Activated CD8-positive, alpha-beta T cell treated with anti-CD3 and anti-CD28 coated beads, Interleukin-2, amount 10 ng/mL, durations not matched to agents 7 days and 5 days (primary cell): ENCODE measurements around the gene LRRC4C. TPM values are rescaled to one million over a fixed set of nuclear protein-coding genes. Genes with fewer than 3 reads are reported as not detected.

Experiments used
- ATAC-seq: fragments of 150-1000 bp; cut with Tn5 transposase; one replicate; pipeline ENCODE4 v1.10.0; 2021; ENCODE audit warnings: moderate library complexity
- CTCF ChIA-PET: fragments of 350-600 bp; sonication (Branson Sonifier 250); formaldehyde crosslinking; loops from one replicate; lab custom pipeline; 2021; ENCODE audit warnings: antibody characterized with exemption; lab: Charles Lee
- POLR2A ChIA-PET: fragments of 350-600 bp; sonication (Branson Sonifier 250); formaldehyde crosslinking; loops from one replicate; lab custom pipeline; 2021; ENCODE audit warnings: antibody characterized with exemption; lab: Charles Lee
- DNase-seq: peaks from one replicate; pipeline ENCODE4 v3.0.0-alpha.2; 2020
- H3K27ac Mint-ChIP-seq: one replicate; pipeline ENCODE4 v1.8.0; 2021; ENCODE audit warnings: mild to moderate bottlenecking, mixed read lengths
- H3K27me3 Mint-ChIP-seq: one replicate; pipeline ENCODE4 v1.8.0; 2021; ENCODE audit warnings: low read depth, mixed read lengths
- H3K36me3 Mint-ChIP-seq: one replicate; pipeline ENCODE4 v1.8.0; 2021; ENCODE audit warnings: low read depth, mixed read lengths
- H3K4me1 Mint-ChIP-seq: one replicate; pipeline ENCODE4 v1.8.0; 2021; ENCODE audit warnings: low read depth, mixed read lengths
- H3K4me3 Mint-ChIP-seq: one replicate; pipeline ENCODE4 v1.8.0; 2021; ENCODE audit warnings: mild to moderate bottlenecking, mixed read lengths
- H3K9me3 Mint-ChIP-seq: one replicate; pipeline ENCODE4 v1.8.0; 2022; ENCODE audit warnings: mixed read lengths; ENCODE audit not compliant: insufficient read depth
- total RNA-seq, 2 experiments: library from RNA; stranded (reverse); gene quantifications; one replicate each; pipeline ENCODE4 v1.2.3, GENCODE V29; 2021

Gene LRRC4C
- total RNA-seq, 2 experiments from 2014 or later: not detected

- no peaks in the 10 kb centered on the region for H3K27me3 Mint-ChIP-seq
- DNase-seq (no peak), ATAC-seq (no peak)
- H3K4me3 Mint-ChIP-seq: no peak overlapping the region
- ChIA-PET POLR2A (no interaction called here), CTCF (no interaction called here)
- H3K27ac Mint-ChIP-seq: no peak overlapping the region
- no peaks in the 10 kb centered on the region for H3K4me1 Mint-ChIP-seq
- peaks cover 8% of the 10 kb centered on the region for H3K9me3 Mint-ChIP-seq
- no peaks in the 10 kb centered on the region for H3K36me3 Mint-ChIP-seq
Measured at GRCh38 chr11:41237382-41237781, 222.1 kb downstream of the LRRC4C start.

- Mint-ChIP-seq H3K27me3 (no peaks in the 10 kb centered on the region), H3K27ac (no peak overlapping the region), H3K9me3 (peaks cover 10% of the 10 kb centered on the region), H3K4me3 (no peak overlapping the region), H3K4me1 (no peaks in the 10 kb centered on the region), H3K36me3 (no peaks in the 10 kb centered on the region)
- DNase-seq (no peak), ATAC-seq (no peak)
- POLR2A ChIA-PET: no interaction called here
- CTCF ChIA-PET: no interaction called here
Measured at GRCh38 chr11:41235668-41236067, 223.8 kb downstream of the LRRC4C start.

- H3K36me3 Mint-ChIP-seq: no peaks in the 10 kb centered on the region
- CTCF ChIA-PET: no interaction called here
- H3K4me1 Mint-ChIP-seq: no peaks in the 10 kb centered on the region
- no peak overlapping the region for H3K27ac Mint-ChIP-seq
- H3K27me3 Mint-ChIP-seq: no peaks in the 10 kb centered on the region
- no peak for DNase-seq
- ATAC-seq: no peak
- H3K9me3 Mint-ChIP-seq: peaks cover 9% of the 10 kb centered on the region
- H3K4me3 Mint-ChIP-seq: no peak overlapping the region
- POLR2A ChIA-PET: no interaction called here
Measured at GRCh38 chr11:41225856-41226633, 233.4 kb downstream of the LRRC4C start.

DNA sequence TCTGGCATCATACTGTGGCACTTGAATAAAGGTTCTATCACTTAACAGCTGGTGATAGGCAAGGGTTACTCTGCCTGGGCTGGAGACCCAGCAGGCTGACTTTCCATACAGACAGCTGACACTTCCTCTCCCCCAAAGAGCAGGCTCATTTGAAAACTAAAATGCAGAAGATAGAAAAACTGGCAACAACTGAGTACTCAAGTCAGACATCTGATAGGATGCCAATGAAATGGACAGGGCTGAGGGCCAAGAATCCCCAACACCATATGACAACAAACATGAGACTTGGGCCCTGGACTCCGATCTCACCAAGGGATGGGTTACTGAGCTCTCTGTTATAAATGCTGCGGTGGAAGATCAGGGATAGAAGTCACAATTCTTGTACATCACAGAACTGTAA lies 237.2 kb downstream of the LRRC4C start:
- ChIA-PET CTCF (no interaction called here), POLR2A (no interaction called here)
- no peaks in the 10 kb centered on the region for H3K27me3 Mint-ChIP-seq
- no peak overlapping the region for H3K27ac Mint-ChIP-seq
- H3K36me3 Mint-ChIP-seq: no peaks in the 10 kb centered on the region
- H3K4me3 Mint-ChIP-seq: no peak overlapping the region
- DNase-seq (no peak), ATAC-seq (no peak)
- H3K9me3 Mint-ChIP-seq: peaks cover 8% of the 10 kb centered on the region
- no peaks in the 10 kb centered on the region for H3K4me1 Mint-ChIP-seq

DNA sequence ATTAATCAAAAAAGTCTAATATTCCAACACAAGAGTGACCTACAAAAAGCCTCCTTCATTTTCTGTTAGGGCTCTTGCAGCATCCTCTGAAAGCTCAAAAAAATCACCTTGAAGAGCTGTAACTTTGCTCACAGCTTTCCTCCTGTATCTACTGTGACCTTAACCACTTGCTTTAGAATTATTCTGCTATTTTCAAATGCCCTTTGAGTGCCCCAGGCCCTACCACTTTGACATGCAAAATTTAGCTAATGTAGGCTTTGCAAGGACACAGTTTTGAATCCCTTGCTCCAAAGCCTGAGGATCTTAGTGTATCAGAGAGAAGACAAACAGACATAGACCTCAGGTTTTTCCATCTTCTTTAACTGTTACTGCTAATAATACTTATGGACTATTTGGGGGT lies 253.1 kb downstream of the LRRC4C start:
- POLR2A ChIA-PET: no interaction called here
- CTCF ChIA-PET: no interaction called here

DNA sequence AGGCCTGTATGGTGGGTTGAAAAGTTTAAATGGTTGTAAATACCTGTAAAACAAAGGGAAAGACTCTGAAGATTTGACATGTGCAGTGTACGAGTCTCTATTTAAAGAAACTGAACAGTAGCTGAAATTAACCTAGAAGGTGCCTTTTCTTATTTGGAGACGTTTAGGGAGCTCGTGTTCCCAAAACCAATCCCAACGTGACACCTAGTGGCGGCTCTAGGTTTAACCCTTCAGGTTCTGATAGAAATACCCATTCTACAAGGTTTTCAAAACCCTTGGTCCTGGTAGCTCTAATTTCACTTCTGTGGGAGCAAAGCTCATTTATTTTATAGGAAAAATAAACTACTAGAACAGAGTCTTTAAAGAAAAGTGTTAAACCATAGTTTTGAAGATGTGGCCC lies 258.3 kb downstream of the LRRC4C start:
- POLR2A ChIA-PET: no interaction called here
- no peaks in the 10 kb centered on the region for H3K4me1 Mint-ChIP-seq
- no peak overlapping the region for H3K27ac Mint-ChIP-seq
- H3K9me3 Mint-ChIP-seq: peaks cover 7% of the 10 kb centered on the region
- DNase-seq (no peak), ATAC-seq (no peak)
- H3K36me3 Mint-ChIP-seq: no peaks in the 10 kb centered on the region
- no peaks in the 10 kb centered on the region for H3K27me3 Mint-ChIP-seq
- H3K4me3 Mint-ChIP-seq: no peak overlapping the region
- CTCF ChIA-PET: no interaction called here

More for the DNA sequence above, 253.1 kb downstream of the LRRC4C start:
- Mint-ChIP-seq H3K4me1 (no peaks in the 10 kb centered on the region), H3K27ac (no peak overlapping the region), H3K36me3 (no peaks in the 10 kb centered on the region), H3K4me3 (no peak overlapping the region), H3K9me3 (peaks cover 13% of the 10 kb centered on the region), H3K27me3 (no peaks in the 10 kb centered on the region)
- DNase-seq: no peak
- no peak for ATAC-seq

DNA sequence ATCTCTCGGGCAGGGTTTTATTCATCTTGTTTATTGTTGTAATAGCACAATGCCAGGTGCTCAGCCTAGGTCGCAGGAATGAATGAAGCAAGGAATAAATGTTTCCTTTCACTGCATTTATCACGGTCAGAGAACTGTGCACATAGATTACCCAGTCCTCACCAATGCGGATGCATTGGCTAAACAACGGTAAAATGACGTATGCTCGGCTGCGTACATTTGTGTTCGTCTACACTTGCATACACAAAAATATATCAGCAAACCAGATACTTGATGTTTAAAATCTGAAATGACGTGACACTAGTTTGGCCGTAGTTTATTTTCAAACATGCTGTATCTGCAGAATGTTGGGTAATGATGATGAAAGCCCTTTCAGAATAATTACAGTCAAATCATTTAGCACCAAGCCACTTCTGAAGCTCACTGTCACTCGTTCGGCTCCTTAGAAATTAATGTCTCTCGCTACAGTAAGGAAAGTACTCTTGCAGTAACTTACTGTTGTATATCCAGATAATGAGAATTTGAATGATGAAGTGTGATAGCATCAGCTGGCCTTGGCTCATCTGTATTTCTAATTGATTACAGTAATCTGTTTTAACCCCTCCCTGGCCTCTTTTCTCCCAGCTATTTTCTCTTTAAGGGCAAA lies 268.9 kb downstream of the LRRC4C start:
- Mint-ChIP-seq H3K4me3 (no peak overlapping the region), H3K36me3 (no peaks in the 10 kb centered on the region), H3K27ac (no peak overlapping the region), H3K4me1 (no peaks in the 10 kb centered on the region), H3K9me3 (peaks cover 19% of the 10 kb centered on the region), H3K27me3 (no peaks in the 10 kb centered on the region)
- CTCF ChIA-PET: no interaction called here
- POLR2A ChIA-PET: no interaction called here
- DNase-seq: no peak
- ATAC-seq: no peak

GRCh38 chr11:41189701-41190436 lies 269.6 kb downstream of the LRRC4C start:
- no peaks in the 10 kb centered on the region for H3K27me3 Mint-ChIP-seq
- no peaks in the 10 kb centered on the region for H3K36me3 Mint-ChIP-seq
- H3K4me3 Mint-ChIP-seq: no peak overlapping the region
- H3K4me1 Mint-ChIP-seq: no peaks in the 10 kb centered on the region
- ATAC-seq: no peak
- peaks cover 22% of the 10 kb centered on the region for H3K9me3 Mint-ChIP-seq
- ChIA-PET CTCF (no interaction called here), POLR2A (interaction anchor here (0.6 kb wide), 1 partner anchor 258 kb away, joined by 4 read pairs; no protein-coding TSS in a partner anchor)
- no peak for DNase-seq
- H3K27ac Mint-ChIP-seq: no peak overlapping the region

- Mint-ChIP-seq H3K4me1 (no peaks in the 10 kb centered on the region), H3K27me3 (no peaks in the 10 kb centered on the region), H3K4me3 (no peak overlapping the region), H3K36me3 (no peaks in the 10 kb centered on the region), H3K9me3 (peaks cover 18% of the 10 kb centered on the region), H3K27ac (no peak overlapping the region)
- ChIA-PET POLR2A (no interaction called here), CTCF (no interaction called here)
- DNase-seq (no peak), ATAC-seq (no peak)
Measured at GRCh38 chr11:41177791-41178190, 281.7 kb downstream of the LRRC4C start.

DNA sequence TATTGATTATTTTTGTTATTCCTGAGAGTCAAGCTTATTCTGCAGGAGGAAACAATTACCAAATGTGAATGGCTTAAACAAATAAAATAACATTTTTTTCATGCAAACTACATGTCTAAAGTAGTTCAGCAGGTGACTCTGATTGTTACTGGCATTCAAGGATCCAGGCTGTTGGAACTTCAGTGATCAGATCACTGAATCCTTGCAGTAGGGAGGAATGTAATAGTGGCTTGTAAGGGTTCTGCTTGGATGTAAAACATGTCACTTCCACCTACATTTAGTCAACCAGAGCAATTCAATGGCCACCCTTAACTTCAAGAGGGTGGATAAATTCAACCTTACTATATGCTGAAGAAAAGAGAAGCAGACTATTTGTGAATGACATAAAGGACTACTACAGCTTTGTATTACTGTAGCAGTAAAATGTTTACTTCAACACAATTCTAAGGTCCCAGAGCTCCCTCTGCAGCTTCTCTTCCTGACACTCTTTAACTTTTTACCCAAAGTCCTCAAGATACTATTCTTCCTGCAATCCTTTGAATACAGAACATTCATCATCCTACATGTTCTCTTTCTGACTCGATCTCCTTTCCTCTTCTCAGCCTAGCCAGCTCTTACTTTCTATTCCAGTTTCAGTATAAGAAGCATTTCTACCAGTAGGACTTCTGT lies 284.0 kb downstream of the LRRC4C start:
- Mint-ChIP-seq H3K27ac (no peak overlapping the region), H3K27me3 (no peaks in the 10 kb centered on the region), H3K36me3 (no peaks in the 10 kb centered on the region), H3K4me1 (no peaks in the 10 kb centered on the region), H3K9me3 (peaks cover 11% of the 10 kb centered on the region), H3K4me3 (no peak overlapping the region)
- no peak for ATAC-seq
- ChIA-PET CTCF (no interaction called here), POLR2A (no interaction called here)
- no peak for DNase-seq

- Mint-ChIP-seq H3K36me3 (no peaks in the 10 kb centered on the region), H3K4me3 (no peak overlapping the region), H3K4me1 (no peaks in the 10 kb centered on the region), H3K9me3 (peaks cover 13% of the 10 kb centered on the region), H3K27ac (no peak overlapping the region), H3K27me3 (no peaks in the 10 kb centered on the region)
- ChIA-PET CTCF (no interaction called here), POLR2A (no interaction called here)
- ATAC-seq (no peak), DNase-seq (no peak)
Measured at GRCh38 chr11:41146326-41146725, 313.1 kb downstream of the LRRC4C start.

GRCh38 chr11:41145420-41145819 lies 314.0 kb downstream of the LRRC4C start:
- peaks cover 13% of the 10 kb centered on the region for H3K9me3 Mint-ChIP-seq
- H3K36me3 Mint-ChIP-seq: no peaks in the 10 kb centered on the region
- no peak for ATAC-seq
- no peak overlapping the region for H3K4me3 Mint-ChIP-seq
- ChIA-PET CTCF (no interaction called here), POLR2A (no interaction called here)
- no peaks in the 10 kb centered on the region for H3K27me3 Mint-ChIP-seq
- H3K27ac Mint-ChIP-seq: no peak overlapping the region
- no peaks in the 10 kb centered on the region for H3K4me1 Mint-ChIP-seq
- no peak for DNase-seq
